ENCODE measurements around the gene CHRNB1. TPM values are rescaled to one million over a fixed set of nuclear protein-coding genes. Genes with fewer than 3 reads are reported as not detected.

Gene CHRNB1
- total and polyA plus RNA-seq, 2 of the 8 experiments (the other 6 are each of a cell fraction or from before 2014, with no cell fraction given), result 14.1 to 28.2 TPM

DNA sequence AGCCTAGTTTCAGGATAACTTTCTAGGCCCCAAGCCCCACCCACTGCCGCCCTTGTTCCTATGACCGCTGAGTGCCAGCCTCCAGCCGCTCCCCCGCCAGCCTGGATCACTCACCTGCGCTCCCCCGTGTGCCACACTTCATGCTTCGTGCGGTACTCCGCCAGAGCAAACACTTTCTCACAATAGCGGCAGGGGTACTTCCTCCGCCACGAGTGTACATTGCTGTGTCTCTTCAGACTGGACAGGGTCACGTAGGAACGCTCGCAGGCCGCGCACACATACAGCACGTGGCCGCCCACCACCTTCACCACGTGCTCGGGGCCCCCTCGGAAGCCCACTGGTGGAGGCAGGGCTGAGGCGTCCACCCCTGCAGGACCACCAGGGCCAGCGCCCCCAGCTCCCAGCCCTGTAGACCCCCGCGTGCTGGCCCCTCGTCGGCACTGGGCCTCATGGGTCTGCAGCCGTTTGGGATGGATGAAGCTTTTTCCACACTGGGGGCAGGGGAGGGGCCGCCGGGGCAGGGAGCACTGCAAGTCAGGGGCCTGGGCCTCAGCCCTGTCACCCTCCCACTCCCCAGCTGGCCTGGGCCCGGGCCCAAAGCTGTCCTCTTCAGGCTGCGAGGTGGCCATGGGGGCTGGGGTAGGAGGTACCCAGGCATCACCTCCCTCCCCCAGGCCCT is 20.9 kb downstream of the CHRNB1 start:
- H3K4me3 ChIP-seq (ENCODE audit: extremely low read depth in 1 of 4, insufficient read depth in 2 of 4, low read depth in 3 of 4, low read length in 4 of 4), result no peak overlapping the region
- no peak overlapping the region for H3K56ac ChIP-seq (replicated peaks; ENCODE audit: insufficient read length, low read depth, low read length)
- peaks cover 0 to 1% of the 10 kb centered on the region in 2 experiments for H4K20me1 ChIP-seq (replicated peaks in 1 of 2; ENCODE audit: control insufficient read depth in 1 of 2, insufficient read depth in 2 of 2, low read length in 2 of 2)
- H3K27me3 ChIP-seq (replicated peaks in 1 of 4; ENCODE audit: control insufficient read depth in 3 of 4, extremely low read depth in 1 of 4, insufficient read depth in 3 of 4, low read length in 3 of 4), result no peaks in the 10 kb centered on the region
- no peaks in the 10 kb centered on the region for H3K23me2 ChIP-seq (ENCODE audit: low read depth, low read length)
- H2BK5ac ChIP-seq (ENCODE audit: low read depth, low read length), result no peak overlapping the region
- peaks cover 2% of the 10 kb centered on the region; the same call in 1 of the 2 replicates for H3K79me1 ChIP-seq (ENCODE audit: low read depth, low read length)
- peaks cover 2 to 9% (median 7%) of the 10 kb centered on the region in 4 experiments for H3K4me1 ChIP-seq (replicated peaks in 1 of 4; ENCODE audit: control insufficient read depth in 3 of 4, insufficient read depth in 4 of 4, low read length in 3 of 4)
- H3K27ac ChIP-seq (ENCODE audit: low read depth, low read length), result no peak overlapping the region
- H2AFZ ChIP-seq (ENCODE audit: low read length), result no peak overlapping the region
- no peaks in the 10 kb centered on the region for H3K9me3 ChIP-seq (ENCODE audit: insufficient read depth in 2 of 2, low read depth in 1 of 2, low read length in 1 of 2)
- H2BK120ac ChIP-seq (replicated peaks; ENCODE audit: low read depth, low read length), result no peak overlapping the region
- H2BK20ac ChIP-seq (ENCODE audit: low read length), result no peak overlapping the region
- DNase-seq (ENCODE audit: low read depth in 1 of 2, low spot score in 2 of 2) (no peak), FAIRE-seq (no peak)
- H2BK12ac ChIP-seq (ENCODE audit: low read depth, low read length), result no peak overlapping the region
- no peak overlapping the region for H3K18ac ChIP-seq (ENCODE audit: extremely low read depth, low read length)
- no peak overlapping the region for H3K4me2 ChIP-seq (ENCODE audit: insufficient read depth in 1 of 2, low read depth in 2 of 2, low read length in 2 of 2)
- no peak overlapping the region for H4K5ac ChIP-seq (ENCODE audit: insufficient read length, low read depth, low read length)
- no peak overlapping the region for H3K23ac ChIP-seq (ENCODE audit: insufficient read length)
- ChIA-PET CTCF (ENCODE audit: partially characterized antibody) (interaction anchor here (1.0 to 1.5 kb wide), 5 partner anchors 10 to 93 kb away, joined by 3 to 8 read pairs (median 3); partner anchors contain the start of gene TNFSF13), POLR2A (ENCODE audit: partially characterized antibody) (interaction anchor here (0.9 to 13.8 kb wide), 4 partner anchors 16 to 62 kb away, joined by 3 to 200 read pairs (median 4); partner anchors contain the start of genes POLR2A, SLC35G6, TMEM102 and TMEM256)
- no peak overlapping the region for H2AK5ac ChIP-seq (ENCODE audit: low read depth, low read length)
- H3K9ac ChIP-seq (replicated peaks in 1 of 4; ENCODE audit: extremely low read depth in 1 of 4, low read depth in 3 of 4, low read length in 3 of 4), result no peak overlapping the region
- H3K4ac ChIP-seq (replicated peaks; ENCODE audit: insufficient read length, low read depth, low read length), result no peak overlapping the region
- WGBS, 2 experiments (ENCODE audit: extremely low coverage in 1 of 2, insufficient coverage in 1 of 2, insufficient read length in 1 of 2, insufficient replicate concordance in 2 of 2, low coverage in 1 of 2, low lambda C conversion rate in 2 of 2, missing lambda C conversion rate in 1 of 2), result 96% methylated on average over 23 of the region's 33 CpGs; no CpG with 5 or more reads in 1 of the 2 experiments
- H3K36me3 ChIP-seq (ENCODE audit: control insufficient read depth in 2 of 4, insufficient read depth in 4 of 4, low read length in 3 of 4), result peaks cover 0 to 3% (median under 1%) of the 10 kb centered on the region in 4 experiments; a peak in 3 of 8 replicates
- H4K91ac ChIP-seq (replicated peaks; ENCODE audit: insufficient read length, low read length), result no peak overlapping the region
- H3K14ac ChIP-seq (ENCODE audit: insufficient read length), result no peak overlapping the region
- H4K8ac ChIP-seq (ENCODE audit: extremely low read depth, insufficient read depth, low read length), result peak overlapping the region; percentile 57; the same call in 1 of the 2 replicates
- no peaks in the 10 kb centered on the region for H3K79me2 ChIP-seq (ENCODE audit: control insufficient read depth in 1 of 2, insufficient read depth in 2 of 2, low read length in 2 of 2)
- H2BK15ac ChIP-seq (ENCODE audit: low read length), result no peak overlapping the region
- TF ChIP-seq JUND (IDR thresholded peaks at IDR 0.05; ENCODE audit: low read length) (no peak), GABPA (IDR thresholded peaks at IDR 0.05; ENCODE audit: borderline replicate concordance, insufficient read depth, low read length) (no peak), BCL11A (IDR thresholded peaks at IDR 0.05; ENCODE audit: low read depth in 2 of 2, low read length in 2 of 2) (no peak), BRCA1 (IDR thresholded peaks at IDR 0.05; ENCODE audit: low read depth, low read length) (no peak), SAP30 (IDR thresholded peaks at IDR 0.05; ENCODE audit: insufficient read depth, insufficient replicate concordance, low read length) (no peak), RXRA (IDR thresholded peaks at IDR 0.05; ENCODE audit: insufficient read depth, low read depth, low read length) (no peak), RNF2 (IDR thresholded peaks at IDR 0.05; ENCODE audit: borderline replicate concordance, low read depth, low read length, missing control alignments, poor library complexity, severe bottlenecking) (no peak), CHD1 (IDR thresholded peaks at IDR 0.05; ENCODE audit: low read depth, low read length) (no peak), EP300 (IDR thresholded peaks at IDR 0.05; ENCODE audit: borderline replicate concordance in 1 of 2, low read depth in 2 of 2, low read length in 2 of 2) (no peak)
- TF ChIP-seq, protein P1, sequence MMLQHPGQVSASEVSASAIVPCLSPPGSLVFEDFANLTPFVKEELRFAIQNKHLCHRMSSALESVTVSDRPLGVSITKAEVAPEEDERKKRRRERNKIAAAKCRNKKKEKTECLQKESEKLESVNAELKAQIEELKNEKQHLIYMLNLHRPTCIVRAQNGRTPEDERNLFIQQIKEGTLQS (IDR thresholded peaks at IDR 0.05; ENCODE audit: insufficient read depth, low read depth, low read length), result no peak
